Endothelial cell of umbilical vein (primary cell): ENCODE data around the gene LRRC32. TPM values are rescaled to one million over a fixed set of nuclear protein-coding genes. Genes with fewer than 3 reads are reported as not detected.

Experiments used
- BruUV-seq: library from RNA; stranded (reverse); fragments of 400-500 nt; replicated peaks from 2 replicates; lab custom pipeline; 2021; lab: Mats Ljungman, UMichigan
- CTCF ChIA-PET: fragments of 300-600, 350-600 bp; sonication (Branson Sonifier 250); formaldehyde crosslinking; loops from one replicate; lab custom pipeline; 2021; ENCODE audit warnings: antibody characterized with exemption, inconsistent platforms; lab: Charles Lee
- POLR2A ChIA-PET: fragments of 300-600, 350-600 bp; sonication (Branson Sonifier 250); formaldehyde crosslinking; loops from one replicate; lab custom pipeline; 2021; ENCODE audit warnings: antibody characterized with exemption, inconsistent platforms; lab: Charles Lee
- DNase-seq: peaks from one replicate; pipeline ENCODE4 v3.0.0-alpha.2; 2011; ENCODE audit warnings: low read depth, low spot score
- FAIRE-seq: peaks from 2 replicates; lab custom pipeline; 2011; peaks lifted over from hg19 to GRCh38; lab: Jason Lieb, UNC
- H2AFZ ChIP-seq: 2 replicates; pipeline ENCODE4 v1.6.0; 2012; ENCODE audit warnings: low read depth, low read length, control low read depth, inconsistent platforms
- H3K27ac ChIP-seq: 2 replicates; pipeline ENCODE4 v1.5.1; 2011; ENCODE audit warnings: low read depth, mild to moderate bottlenecking, control low read depth, low read length, moderate library complexity; ENCODE audit not compliant: insufficient read depth
- H3K27me3 ChIP-seq, 2 experiments: 2 replicates each; pipeline versions ENCODE4 v1.6.0 to v1.6.1; 2011; ENCODE audit warnings: low read length in 2 of 2, mixed read lengths in 1 of 2; ENCODE audit not compliant: control insufficient read depth in 2 of 2, insufficient read depth in 2 of 2
- H3K36me3 ChIP-seq, 2 experiments: 2 replicates in 1 of 2; 3 replicates in 1 of 2; pipeline ENCODE4 v1.5.1; 2011; ENCODE audit warnings: low read length in 2 of 2, mild to moderate bottlenecking in 1 of 2, moderate library complexity in 1 of 2; ENCODE audit not compliant: control insufficient read depth in 2 of 2, insufficient read depth in 2 of 2; ENCODE audit errors: extremely low read depth in 1 of 2
- H3K4me1 ChIP-seq: 3 replicates; pipeline ENCODE4 v1.5.1; 2011; ENCODE audit warnings: mild to moderate bottlenecking, low read length; ENCODE audit not compliant: control insufficient read depth, insufficient read depth; ENCODE audit errors: extremely low read depth
- H3K4me2 ChIP-seq: 2 replicates; pipeline ENCODE4 v1.6.1; 2011; ENCODE audit warnings: low read length, control low read depth, mixed read lengths; ENCODE audit not compliant: insufficient read depth
- H3K4me3 ChIP-seq, 3 experiments: fragments of 200-600 bp in 1 of 3; sonication (generic), shearing (Covaris generic) in 1 of 3; replicated peaks in 1 of 3; 2 replicates each; pipeline ENCODE4 v1.5.1; 2011 to 2016; ENCODE audit warnings: control low read depth in 3 of 3, low read length in 3 of 3, mild to moderate bottlenecking in 2 of 3, inconsistent platforms in 1 of 3, low read depth in 1 of 3, moderate library complexity in 1 of 3; ENCODE audit not compliant: insufficient read depth in 1 of 3
- H3K79me2 ChIP-seq: 2 replicates; pipeline ENCODE4 v1.6.0; 2012; ENCODE audit warnings: low read length, inconsistent platforms; ENCODE audit not compliant: control insufficient read depth, insufficient read depth
- H3K9ac ChIP-seq: replicated peaks from 2 replicates; pipeline ENCODE3; 2011; ENCODE audit warnings: low read length, control low read depth; ENCODE audit not compliant: insufficient read depth; ENCODE audit errors: extremely low read depth
- H3K9me1 ChIP-seq: replicated peaks from 3 replicates; pipeline ENCODE4 v1.6.0; 2011; ENCODE audit warnings: mild to moderate bottlenecking, low read length; ENCODE audit not compliant: control insufficient read depth, insufficient read depth; ENCODE audit errors: extremely low read depth
- H3K9me3 ChIP-seq: replicated peaks from 2 replicates; pipeline ENCODE4 v1.5.1; 2012; ENCODE audit warnings: low read length, inconsistent platforms; ENCODE audit not compliant: control insufficient read depth, insufficient read depth
- H4K20me1 ChIP-seq: replicated peaks from 2 replicates; pipeline ENCODE3; 2011; ENCODE audit warnings: mild to moderate bottlenecking, low read length; ENCODE audit not compliant: control insufficient read depth, insufficient read depth; ENCODE audit errors: extremely low read depth
- FOS ChIP-seq: IDR thresholded peaks from 2 replicates; pipeline ENCODE4 v1.6.1; 2011; ENCODE audit warnings: mild to moderate bottlenecking, low read length, moderate library complexity, borderline replicate concordance; ENCODE audit not compliant: insufficient read depth
- GATA2 ChIP-seq: IDR thresholded peaks from 2 replicates; pipeline ENCODE4 v1.7.0; 2011; ENCODE audit warnings: low read depth, mild to moderate bottlenecking, moderate library complexity, mixed read lengths, low read length; ENCODE audit not compliant: insufficient read length, insufficient read depth
- JUN ChIP-seq: IDR thresholded peaks from 2 replicates; pipeline ENCODE4 v1.6.1; 2011; ENCODE audit warnings: borderline replicate concordance, low read depth; ENCODE audit not compliant: insufficient read length, insufficient read depth
- POLR2AphosphoS5 ChIP-seq: IDR thresholded peaks from 2 replicates; pipeline ENCODE4 v1.6.1; 2012; ENCODE audit warnings: low read depth, mild to moderate bottlenecking, control low read depth, low read length, moderate library complexity; ENCODE audit not compliant: insufficient read depth
- dilution Hi-C: fragments of 300-500 bp; cut with MboI; formaldehyde crosslinking; loops from one replicate; pipeline ENCODE4 v1.15.0; 2019; ENCODE audit warnings: low sequenced_read_pairs; ENCODE audit not compliant: extremely low pct_ligation_motif_present
- intact Hi-C: fragments of 100-400 bp; cut with micrococcal nuclease; formaldehyde crosslinking; loops from one replicate; pipeline ENCODE4 v1.10.0; 2022
- polyA plus RNA-seq, 4 experiments: library from polyadenylated mRNA; depleted of rRNA in 3 of 4; stranded (reverse) in 3 of 4; unstranded in 1 of 4; fragments of >200 nt; gene quantifications; 2 replicates each; pipeline versions ENCODE4 v1.2.1 to v1.2.3, GENCODE V29; 2011 to 2012; ENCODE audit warnings: missing spikeins in 1 of 4
- total RNA-seq: library from RNA; stranded (reverse); gene quantifications from 2 replicates; pipeline ENCODE4 v1.2.3, GENCODE V29; 2021

LRRC32 gene
- total and polyA plus RNA-seq, 2 donors (not counting 3 experiments of a cell fraction or from before 2014, with no cell fraction given): 77.2 to 117 TPM

GRCh38 chr11:76615950-76616349 is 54.6 kb downstream of the LRRC32 start:
- POLR2A ChIA-PET: interaction anchor here (0.6 to 1.3 kb wide), 2 partner anchors 27 to 709 kb away, joined by 4 to 5 read pairs; no protein-coding TSS in a partner anchor
- DNase-seq: peak; percentile 88
- no peaks in the 10 kb centered on the region for H3K36me3 ChIP-seq
- no TSS peak for BruUV-seq
- intact Hi-C loops: loop anchor here (2.0 kb wide), 1 partner anchor 13 kb away; no protein-coding TSS in a partner anchor
- no peak overlapping the region for H3K4me3 ChIP-seq
- H4K20me1 ChIP-seq: no peaks in the 10 kb centered on the region
- H3K79me2 ChIP-seq: no peaks in the 10 kb centered on the region
- no peaks in the 10 kb centered on the region for H3K9me1 ChIP-seq
- no peak overlapping the region for H3K4me2 ChIP-seq
- FAIRE-seq: peak; percentile 94
- peak overlapping the region; percentile 4 for H2AFZ ChIP-seq
- CTCF ChIA-PET: interaction anchor here (0.6 to 1.3 kb wide), 9 partner anchors 14 to 65 kb away, joined by 3 to 6 read pairs (median 3); no protein-coding TSS in a partner anchor
- dilution Hi-C loops: no loop called here
- peak overlapping the region; percentile 4 for H3K27ac ChIP-seq
- no peaks in the 10 kb centered on the region for H3K9me3 ChIP-seq
- TF ChIP-seq POLR2AphosphoS5 (peak; percentile 45), GATA2 (no peak), FOS (no peak)
- no peak overlapping the region for H3K9ac ChIP-seq
- peaks cover 21% of the 10 kb centered on the region for H3K4me1 ChIP-seq
- no peaks in the 10 kb centered on the region for H3K27me3 ChIP-seq

- ChIA-PET POLR2A (no interaction called here), CTCF (interaction anchor here (1.0 kb wide), 1 partner anchor 26 kb away, joined by 3 read pairs; no protein-coding TSS in a partner anchor)
- intact Hi-C loops (loop anchor here (1.0 to 2.0 kb wide), 2 partner anchors 14 to 35 kb away; no protein-coding TSS in a partner anchor), dilution Hi-C loops (no loop called here)
- peak; percentile 72 for DNase-seq
- Histone ChIP-seq H2AFZ (peak overlapping the region; percentile 4), H3K79me2 (no peaks in the 10 kb centered on the region), H3K36me3 (no peaks in the 10 kb centered on the region), H3K9me1 (no peaks in the 10 kb centered on the region), H3K4me3 (no peak overlapping the region), H3K9me3 (no peaks in the 10 kb centered on the region), H3K27ac (peak overlapping the region; percentile 4), H3K4me1 (peaks cover 21% of the 10 kb centered on the region), H3K4me2 (no peak overlapping the region), H3K27me3 (no peaks in the 10 kb centered on the region), H4K20me1 (no peaks in the 10 kb centered on the region), H3K9ac (no peak overlapping the region)
- TF ChIP-seq POLR2AphosphoS5 (no peak), JUN (peak; percentile 20)
- FAIRE-seq: peak; percentile 62
- BruUV-seq: no TSS peak
Observed at GRCh38 chr11:76614471-76615179, 55.9 kb downstream of the LRRC32 start.
